COR-L47 (cell line): ENCODE results near the gene ANKRD29.

Experiments
- DNase-seq: peaks from one replicate; lab custom pipeline; 2025; lab: John Stamatoyannopoulos, UW

ANKRD29 gene

DNA sequence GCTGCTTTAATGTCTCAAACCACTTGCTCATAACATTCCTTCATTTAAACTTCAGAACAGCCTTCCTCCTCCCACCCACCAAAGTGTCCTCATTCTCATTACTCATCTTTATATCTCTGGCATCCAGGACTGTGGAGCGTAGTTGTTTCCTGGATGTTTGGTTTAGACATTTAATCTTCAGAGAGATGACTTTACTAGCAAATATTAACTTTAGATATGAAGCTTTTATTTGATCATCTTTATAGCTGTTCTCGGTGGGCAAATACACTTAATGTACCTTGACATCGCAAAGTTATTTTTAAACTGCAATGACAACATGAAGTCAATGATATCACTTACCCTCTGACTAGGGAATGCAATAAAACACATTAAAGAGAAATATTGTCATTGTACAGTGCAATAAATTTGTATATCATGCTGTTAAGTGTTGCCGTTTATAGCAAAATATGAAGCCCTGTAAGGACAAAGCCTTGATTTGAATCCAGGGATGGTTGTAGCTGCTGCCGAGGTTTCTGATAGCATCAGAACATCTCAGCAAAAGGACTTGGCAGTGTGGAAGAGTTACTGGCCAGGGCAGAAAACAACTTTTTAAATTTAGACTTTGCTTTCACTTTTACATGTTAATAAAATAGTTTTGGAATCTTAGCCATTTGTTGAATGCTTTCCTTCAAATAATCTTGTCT, 21.9 kb upstream of the ANKRD29 start:
- DNase-seq: no peak

DNA sequence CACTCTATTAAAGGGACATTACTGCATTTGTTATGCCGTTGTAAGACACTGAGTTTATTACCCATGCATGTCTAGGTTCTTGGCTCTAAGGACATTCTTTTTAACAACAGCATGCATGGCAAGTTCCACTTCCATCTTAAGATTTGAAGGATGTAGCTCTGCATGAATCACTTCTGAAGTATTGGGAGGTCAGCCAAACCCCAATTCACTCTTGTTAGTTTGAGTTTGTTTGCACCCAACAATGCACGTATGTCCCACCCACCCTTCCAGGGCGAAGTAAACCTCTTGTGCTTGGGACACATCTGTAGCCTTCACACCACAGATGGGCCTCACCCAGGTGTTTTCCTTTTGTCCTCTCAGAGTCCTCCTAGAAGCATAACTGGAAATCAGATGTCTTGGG, 21.0 kb upstream of the ANKRD29 start:
- DNase-seq: no peak

DNA sequence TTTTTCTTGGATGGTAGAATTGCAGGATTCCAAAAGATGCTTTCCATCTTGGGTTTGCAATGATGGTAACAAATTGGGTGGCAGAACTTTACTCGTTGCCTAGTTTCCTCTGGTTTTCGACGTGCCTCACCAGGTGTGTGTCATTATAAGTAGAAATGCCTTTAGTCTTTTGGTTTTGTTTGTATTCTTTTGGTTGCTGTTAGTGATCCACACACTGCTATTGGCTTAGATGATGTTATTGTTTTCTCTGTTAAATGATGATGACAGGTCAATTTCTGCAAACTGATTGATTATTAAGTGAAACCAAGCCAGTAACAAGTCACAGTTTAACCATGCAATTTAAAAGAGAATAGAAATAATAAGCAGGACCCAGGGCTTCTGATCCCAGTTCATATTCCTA, 20.4 kb upstream of the ANKRD29 start:
- DNase-seq: no peak

DNA sequence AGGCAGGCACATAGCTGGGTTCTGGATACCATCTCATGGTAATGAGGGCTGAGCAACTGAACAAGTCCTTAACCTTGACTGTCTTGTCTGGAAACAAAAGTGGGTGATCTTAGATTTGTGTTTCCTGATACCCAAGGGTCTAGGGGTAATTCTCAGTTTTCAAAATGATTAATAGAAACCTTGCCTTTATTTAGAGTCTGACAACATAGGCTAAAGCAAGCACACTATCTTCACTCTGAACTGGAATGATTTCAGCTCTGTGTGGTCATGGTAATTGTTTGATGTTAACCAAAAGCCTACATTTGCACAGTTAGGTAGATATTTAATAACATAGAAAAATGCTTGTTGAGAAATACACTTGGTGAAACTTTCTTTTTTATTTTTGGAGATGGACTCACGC, 19.8 kb upstream of the ANKRD29 start:
- DNase-seq: no peak

DNA sequence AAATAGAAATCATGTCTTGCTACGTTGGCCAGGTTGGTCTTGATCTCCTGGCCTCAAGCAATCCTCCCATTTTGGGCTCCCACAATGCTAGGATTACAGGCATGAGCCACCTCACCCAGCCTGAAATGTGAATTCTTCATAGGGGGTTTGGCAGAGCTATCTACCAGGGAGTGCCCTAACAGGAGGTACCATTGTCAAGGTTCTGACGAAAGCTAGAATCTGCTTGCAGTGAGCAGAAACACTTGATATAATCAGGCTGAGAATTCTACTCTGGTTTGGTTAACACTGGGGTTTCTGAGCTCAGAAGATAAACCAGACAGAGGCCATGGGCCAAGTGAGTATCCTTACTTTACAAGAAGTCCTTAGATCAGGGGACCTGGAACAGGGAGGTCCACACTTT, 19.3 kb upstream of the ANKRD29 start:
- no peak for DNase-seq

DNA sequence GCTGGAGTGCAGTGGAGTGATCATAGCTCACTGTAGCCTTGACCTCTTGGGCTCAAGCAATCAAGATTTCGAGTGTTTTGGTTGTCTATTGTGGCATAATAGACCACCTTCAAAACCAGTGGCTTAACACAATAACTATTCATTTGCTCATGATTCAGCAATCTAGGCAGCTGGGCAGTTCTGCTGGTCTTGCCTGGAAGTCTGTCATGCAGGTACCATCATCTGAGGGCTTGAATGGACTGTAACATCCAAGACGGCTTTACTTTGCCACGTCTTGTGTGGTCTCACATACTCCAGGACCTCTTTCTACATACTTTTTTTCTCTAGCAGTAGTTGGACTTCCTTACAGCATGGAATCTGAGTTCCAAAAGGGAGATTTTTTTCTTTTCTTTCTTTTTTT, 13.2 kb upstream of the ANKRD29 start:
- no peak for DNase-seq

DNA sequence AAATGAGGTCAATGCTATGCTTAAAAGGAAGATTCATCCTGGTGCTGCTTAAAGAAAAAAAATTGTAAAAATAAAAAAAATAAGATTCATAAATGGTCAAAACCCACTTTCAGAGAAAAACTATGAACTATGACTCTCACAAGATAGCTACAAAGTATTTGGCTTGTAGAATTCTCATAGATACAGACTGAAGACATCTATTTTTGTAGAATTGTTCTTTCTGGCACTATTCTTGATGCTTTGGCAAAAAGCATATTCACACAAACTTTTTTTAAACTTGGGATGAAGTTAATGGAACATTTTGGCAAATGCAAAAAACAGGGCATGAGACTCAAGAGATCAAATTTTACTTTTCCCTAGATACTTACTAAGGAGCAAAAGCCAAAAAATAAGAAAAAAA, 12.5 kb upstream of the ANKRD29 start:
- DNase-seq: no peak

DNA sequence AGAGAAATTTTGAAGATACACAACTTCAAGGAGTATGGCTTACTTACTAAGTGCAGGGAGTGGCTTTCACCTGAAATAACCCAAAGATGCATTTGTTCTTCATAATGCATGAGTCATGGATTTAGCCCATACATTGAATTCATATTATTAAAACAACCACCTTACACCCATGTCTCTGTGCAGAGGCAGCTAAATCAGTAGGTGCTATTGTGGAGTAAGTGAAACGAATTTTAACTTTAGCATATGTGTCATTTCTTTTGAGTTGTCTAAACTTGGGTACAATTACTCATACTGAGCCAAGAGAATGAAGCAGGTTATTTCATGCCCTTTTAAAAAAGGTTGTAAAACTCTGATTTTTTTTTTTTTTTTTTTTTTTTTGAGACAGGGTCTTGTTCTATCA, 11.0 kb upstream of the ANKRD29 start:
- DNase-seq: no peak

DNA sequence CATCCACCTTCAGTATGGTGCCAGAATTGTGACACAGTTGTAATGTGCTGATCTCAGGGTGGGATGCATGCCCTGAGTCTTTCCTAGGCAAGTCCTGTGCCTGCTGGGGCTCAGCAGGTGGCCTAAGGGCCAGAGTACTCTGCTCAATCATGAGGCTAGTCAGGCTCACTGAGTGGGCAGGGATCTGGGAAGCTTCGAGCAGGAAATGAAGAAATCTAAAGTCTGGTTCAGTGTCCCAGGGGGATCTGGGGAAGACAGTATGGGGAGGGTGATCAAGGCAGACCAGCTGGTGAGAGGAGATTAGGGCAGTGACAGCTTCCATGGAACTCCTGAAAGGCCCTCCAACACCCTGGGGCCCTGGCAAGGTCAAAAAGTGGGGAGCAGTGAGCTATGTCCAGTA, 8.9 kb upstream of the ANKRD29 start:
- DNase-seq: no peak

DNA sequence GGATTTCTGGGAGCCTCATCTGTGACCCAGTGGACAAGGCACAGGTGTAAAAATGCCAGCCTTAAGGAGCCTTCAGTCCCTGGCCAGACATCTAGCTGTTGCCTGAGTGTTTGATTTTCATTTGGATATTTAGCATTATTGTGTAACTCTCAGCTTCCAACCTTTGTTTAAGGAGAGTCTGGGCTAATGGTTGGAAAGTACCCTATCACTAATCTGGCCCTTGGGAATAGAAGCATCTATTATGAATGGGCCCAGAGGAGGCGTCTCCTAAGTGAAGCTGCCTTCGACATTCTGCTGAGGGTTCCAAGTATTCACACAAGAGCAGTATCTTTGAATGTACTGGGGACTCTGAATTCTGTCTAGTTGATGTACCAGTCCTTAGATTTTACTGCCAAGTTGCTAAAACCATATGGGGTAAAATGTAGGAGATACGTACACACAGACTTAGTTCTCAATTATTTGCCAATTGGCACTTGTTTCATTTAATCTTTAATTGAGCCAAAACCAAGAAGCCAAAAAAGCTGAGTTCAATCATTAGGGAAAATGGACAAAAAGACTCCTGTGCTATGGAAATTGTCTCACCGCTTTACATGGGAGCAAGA, 7.2 kb upstream of the ANKRD29 start:
- DNase-seq: no peak

DNA sequence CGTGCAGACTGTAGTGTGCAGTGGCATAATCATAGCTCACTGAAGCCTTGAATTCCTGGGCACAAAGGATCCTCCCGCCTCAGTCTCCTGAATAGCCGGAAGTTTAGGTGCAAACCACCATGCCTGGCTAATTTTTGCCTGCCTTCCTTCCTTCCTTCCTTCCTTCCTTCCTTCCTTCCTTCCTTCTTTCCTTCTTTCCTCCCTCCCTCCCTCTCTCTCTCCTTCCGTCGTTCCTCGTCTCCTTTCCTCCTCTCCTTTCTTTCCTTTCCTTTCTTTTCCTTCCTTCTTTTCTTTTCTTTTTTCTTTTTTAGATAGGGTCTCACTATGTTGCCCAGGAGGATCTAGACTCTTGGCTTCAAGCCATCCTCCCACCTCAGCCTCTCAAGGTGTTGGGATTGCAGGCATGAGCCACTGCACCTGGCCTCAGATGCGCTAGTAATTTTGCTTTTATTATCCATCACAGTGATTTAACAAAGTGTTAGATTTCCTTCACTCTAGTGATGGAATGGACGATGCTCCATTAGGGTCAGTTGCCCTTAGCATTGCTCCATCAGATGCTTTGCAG, 6.6 kb upstream of the ANKRD29 start:
- DNase-seq: no peak

DNA sequence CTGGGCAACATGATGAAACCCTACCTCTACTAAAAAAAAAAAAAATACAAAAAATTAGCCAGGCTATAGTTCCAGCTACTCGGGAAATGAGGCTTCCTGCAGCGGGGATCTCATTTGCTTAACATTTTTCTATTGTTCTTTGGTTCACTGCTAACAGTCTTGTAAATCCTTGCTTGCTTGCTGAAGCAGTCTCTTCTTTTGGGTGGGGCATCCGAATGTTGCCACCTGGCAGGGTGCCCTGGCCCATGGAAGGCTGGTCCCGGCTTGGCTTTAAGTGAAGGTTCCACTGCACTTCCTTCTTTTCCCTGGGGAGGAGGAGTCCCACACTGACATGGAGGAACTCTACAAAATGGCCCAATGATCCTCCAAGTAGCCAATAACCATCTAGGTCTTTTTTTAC, 6.0 kb upstream of the ANKRD29 start:
- peak; percentile 48 for DNase-seq

DNA sequence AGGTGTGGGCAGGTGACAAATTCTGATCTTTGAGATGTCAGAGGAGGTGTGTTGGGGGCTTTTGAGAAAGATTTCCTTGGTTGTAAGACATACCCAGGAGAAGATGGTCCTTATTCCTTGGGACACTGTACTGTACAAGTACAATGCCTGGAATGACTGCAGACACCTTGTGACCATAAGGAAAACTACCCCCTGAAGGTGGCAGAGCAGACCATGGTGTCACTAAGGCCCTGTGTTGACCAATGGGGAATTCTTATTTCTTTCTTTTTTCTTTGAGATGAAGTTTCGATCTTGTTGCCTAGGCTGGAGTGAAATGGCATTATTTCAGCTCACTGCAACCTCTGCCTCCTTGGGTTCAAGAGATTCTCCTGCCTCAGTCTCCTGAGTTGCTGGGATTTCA, 4.4 kb upstream of the ANKRD29 start:
- no peak for DNase-seq

DNA sequence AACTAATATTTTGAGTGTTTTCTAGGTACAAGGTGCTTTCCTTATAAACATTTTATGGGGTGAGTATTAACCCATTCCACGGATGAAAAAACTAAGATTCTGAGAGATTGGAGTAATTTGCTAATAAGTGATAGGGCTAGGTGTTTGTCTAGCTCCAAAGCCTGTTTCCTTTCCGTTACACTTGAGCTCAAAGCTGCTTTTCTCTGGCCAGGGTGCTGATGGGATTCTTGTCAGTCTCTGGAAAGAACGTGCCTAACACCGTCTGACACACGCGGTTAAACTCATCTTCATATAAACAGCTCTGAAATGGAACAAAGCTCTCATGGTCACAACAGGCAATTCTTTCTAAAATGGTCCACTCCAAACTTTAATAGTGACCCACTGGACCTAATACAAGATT, 2.0 kb upstream of the ANKRD29 start:
- DNase-seq: no peak

DNA sequence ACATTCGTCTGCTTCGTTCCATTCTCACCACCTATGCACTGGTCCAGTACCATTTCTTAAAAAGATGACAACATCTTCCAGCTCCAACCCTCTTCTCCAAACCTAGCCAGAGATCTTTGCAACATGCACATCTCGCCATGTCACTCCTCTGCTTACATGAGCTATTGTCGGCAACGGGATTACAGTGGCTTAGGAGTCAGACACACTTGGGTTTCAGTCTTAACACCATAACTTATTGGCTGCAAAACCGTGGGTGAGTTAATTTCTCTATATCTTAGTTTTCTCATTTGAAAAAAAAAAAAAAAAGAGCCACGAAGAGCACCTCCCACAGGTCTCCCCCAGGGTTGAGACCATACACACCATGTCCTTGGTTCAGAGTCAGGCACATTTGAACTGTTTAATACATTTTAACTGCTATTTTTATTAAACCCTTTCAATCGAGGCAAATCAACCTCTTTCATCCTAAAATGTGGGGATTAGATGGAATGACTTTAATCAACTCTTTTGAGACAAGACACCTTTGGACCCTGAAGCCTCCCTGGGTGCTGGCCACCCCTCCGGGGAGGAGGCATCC, 889 bp downstream of the ANKRD29 start:
- DNase-seq: no peak

DNA sequence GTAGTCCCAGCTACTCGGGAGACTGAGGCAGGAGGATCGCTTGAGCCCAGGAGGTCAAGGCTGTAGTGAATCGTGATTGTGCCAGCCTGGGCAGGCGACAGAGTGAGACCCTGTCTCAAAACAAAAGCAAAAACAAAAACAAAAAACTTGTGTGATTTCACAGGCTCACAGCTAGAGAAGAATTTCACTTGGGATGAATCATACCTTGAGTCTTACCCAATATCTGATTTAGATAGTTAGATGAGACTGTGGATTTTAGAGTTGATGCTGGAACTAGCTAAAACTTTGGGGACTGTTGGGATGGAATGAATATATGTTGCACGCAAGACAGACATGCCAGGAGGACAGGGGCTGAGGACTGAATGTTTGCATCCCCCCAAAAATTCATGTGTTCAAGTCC, 4.4 kb downstream of the ANKRD29 start:
- DNase-seq: no peak

DNA sequence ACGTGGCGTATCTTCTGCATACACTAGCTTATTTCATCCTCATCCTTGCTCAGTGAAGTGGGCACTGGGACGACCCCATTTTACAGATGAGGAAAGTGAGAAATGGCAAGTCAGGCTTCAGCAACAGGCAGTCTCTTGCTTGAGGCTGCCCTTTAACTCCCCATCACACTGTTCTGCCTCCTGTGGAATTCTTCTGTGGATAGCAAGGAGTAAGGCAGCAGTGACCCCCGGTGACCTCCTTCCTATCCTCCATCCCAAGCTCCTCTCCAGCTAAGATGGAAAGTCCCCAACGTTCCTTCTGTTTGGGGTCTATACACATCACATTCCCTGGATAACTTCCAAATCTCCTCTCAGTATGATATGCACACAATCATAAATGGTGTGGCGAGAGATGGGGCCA, 10.5 kb downstream of the ANKRD29 start:
- DNase-seq: no peak

DNA sequence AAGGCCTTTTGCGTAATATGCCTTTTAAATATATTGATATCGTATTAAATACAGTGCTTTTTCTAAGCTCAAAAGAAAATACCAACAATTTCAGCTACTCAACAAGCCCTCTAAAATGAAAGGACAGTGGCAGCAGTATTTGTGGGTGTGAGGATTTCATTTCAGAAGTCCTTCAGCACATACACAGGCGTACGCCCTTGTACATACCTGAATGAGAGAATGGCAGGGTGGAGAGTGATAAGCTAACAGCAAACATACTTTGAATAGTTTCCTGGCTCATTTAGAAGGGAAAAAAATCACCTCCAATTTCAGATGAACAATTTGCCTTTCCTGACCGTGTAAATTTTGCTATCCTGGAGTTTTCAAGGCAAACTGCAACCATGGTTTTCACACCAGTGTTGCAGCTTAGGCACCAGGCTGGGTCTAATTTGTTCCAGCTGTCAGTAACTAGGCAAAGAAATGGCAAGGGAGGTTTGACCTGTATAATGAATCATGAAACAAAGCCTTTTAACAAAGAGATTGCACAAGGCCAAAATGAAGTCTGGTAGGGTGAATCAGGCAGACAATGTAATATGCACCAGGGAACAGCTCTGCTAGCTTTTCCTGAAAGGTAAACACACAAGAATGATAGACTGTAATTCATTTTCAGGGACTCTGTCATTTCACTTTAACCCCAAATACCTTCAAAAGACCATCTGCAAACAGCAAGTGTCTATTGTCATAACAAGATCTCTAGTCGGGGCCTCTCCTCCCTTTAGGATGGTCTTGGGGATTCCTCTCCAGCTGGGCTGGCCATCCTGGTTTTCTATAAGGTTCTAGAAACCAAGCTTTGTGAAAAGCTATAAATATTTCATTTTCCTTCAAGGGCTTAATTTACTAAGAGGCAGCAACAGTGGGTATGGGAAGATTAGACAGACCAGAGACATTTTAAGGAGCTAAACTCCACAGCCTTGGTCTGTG, 11.5 kb downstream of the ANKRD29 start:
- peak; percentile 72 for DNase-seq

DNA sequence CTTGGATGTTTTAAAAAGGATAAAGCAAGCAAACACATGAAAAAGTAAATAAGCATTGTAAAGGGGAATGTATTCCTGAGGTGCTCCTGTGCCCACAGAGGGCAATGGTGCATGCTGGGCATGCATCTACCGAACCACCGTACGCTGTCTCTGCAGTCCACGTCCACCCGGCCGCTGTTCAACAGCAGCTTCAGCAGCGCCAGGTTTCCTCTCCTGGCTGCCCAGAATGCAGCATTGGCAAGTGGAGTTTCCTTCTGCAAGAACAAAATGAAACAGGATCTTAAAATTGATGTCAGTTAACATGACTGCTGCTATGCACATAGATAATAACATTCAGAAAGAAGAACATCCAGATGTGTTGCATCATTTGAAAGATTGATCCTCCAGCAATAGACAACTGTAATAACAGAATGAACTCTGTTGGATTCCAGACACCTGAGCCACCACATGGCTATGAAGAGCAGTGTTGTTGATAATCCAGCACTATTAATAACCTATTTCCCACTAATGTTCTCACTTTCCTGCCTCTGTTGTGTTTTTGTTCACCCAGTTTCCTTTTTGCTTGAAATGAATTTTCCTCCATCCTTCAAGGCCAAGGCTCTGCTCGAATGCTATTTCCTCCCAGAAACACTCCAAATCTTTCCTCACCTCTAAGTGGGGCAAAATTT, 13.6 kb downstream of the ANKRD29 start:
- no peak for DNase-seq

DNA sequence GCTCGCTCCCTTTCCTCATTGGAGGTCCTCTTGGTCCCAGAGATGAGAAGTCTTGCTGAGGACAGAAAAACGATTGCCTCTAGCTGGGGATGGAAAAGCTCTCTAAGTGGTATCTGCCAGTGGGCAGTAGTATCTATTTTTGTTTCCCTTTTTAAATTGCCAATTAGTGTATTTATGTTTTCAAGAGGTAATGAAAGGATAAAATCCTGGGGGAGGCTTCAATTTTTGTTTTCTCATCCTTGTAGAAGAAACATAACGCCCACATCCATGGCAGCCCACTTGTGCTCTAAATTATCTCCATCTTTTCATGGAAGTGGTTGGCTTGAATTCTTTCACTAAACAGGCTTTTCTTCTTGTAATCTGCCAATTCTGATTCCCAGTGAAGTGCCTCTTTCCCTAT, 14.3 kb downstream of the ANKRD29 start:
- no peak for DNase-seq

DNA sequence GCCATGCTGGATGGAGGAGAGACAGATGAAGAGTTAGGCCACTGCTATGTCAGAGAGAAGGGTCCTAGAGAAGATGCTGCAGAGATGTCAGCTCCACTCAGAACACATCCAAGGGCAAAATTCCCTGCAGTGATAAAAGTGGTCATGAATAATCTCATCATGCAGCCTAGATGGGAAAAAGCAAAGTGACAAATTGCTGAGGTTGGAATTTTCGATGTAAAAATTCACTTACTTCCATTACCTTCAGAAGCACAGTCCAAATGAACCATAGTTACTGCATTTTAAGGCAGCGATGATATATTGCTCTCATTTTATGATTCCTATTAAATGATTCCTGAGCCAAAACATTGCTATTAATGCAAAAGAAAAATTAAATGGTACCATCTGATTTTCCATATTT, 16.4 kb downstream of the ANKRD29 start:
- no peak for DNase-seq
